ENCODE data around the gene MAP6D1.

MAP6D1 gene

DNA sequence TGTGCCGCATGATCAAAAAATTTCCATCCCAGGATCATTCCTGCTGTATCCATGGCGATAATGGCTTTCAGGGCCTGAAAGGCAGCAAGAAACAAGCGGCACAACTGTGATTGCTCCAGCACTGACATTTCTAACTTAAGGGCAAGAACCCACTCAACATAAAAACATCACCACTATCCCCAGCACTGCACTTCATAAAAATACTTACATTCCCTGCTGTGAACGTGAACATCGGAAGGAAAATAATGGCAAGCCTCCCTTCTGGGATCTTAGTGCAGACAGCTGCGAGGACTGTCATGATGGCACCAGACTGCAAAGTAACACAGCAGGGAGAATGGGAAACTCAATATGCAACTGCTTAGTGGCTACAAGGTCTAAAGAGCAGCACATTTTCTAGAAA, 8.1 kb upstream of the MAP6D1 start:
- TF ChIP-seq, protein P1, sequence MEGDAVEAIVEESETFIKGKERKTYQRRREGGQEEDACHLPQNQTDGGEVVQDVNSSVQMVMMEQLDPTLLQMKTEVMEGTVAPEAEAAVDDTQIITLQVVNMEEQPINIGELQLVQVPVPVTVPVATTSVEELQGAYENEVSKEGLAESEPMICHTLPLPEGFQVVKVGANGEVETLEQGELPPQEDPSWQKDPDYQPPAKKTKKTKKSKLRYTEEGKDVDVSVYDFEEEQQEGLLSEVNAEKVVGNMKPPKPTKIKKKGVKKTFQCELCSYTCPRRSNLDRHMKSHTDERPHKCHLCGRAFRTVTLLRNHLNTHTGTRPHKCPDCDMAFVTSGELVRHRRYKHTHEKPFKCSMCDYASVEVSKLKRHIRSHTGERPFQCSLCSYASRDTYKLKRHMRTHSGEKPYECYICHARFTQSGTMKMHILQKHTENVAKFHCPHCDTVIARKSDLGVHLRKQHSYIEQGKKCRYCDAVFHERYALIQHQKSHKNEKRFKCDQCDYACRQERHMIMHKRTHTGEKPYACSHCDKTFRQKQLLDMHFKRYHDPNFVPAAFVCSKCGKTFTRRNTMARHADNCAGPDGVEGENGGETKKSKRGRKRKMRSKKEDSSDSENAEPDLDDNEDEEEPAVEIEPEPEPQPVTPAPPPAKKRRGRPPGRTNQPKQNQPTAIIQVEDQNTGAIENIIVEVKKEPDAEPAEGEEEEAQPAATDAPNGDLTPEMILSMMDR (conservative IDR thresholded peaks at IDR 0.05; ENCODE audit: low read depth, low read length) = no peak
- no peak for DNase-seq (ENCODE audit: low read depth)
- H3K4me3 ChIP-seq (ENCODE audit: low read depth, low read length) = no peak overlapping the region

DNA sequence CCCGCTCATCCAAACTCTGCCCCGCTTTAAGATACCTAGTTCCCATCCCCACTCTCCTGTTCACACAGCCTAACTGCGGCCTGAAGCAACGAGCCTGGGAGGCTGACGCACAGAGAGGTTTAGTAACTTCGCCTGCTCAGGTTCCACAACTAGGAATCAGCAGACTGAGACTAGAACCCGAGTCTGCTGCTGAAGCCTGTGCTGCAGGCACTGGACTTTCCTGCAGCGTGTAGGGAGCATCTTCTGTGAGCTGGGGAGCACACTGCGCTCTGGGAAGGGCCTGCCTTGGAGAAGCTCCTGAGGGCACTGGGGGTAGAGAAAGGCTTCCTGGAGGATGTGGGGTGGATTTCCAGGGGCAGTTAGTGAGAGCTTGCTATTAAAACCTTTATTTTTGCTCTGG, 4.8 kb upstream of the MAP6D1 start:
- DNase-seq (ENCODE audit: low read depth) = no peak
- H3K4me3 ChIP-seq (ENCODE audit: low read depth, low read length) = no peak overlapping the region
- TF ChIP-seq, protein P1 (conservative IDR thresholded peaks at IDR 0.05; ENCODE audit: low read depth, low read length) = no peak

DNA sequence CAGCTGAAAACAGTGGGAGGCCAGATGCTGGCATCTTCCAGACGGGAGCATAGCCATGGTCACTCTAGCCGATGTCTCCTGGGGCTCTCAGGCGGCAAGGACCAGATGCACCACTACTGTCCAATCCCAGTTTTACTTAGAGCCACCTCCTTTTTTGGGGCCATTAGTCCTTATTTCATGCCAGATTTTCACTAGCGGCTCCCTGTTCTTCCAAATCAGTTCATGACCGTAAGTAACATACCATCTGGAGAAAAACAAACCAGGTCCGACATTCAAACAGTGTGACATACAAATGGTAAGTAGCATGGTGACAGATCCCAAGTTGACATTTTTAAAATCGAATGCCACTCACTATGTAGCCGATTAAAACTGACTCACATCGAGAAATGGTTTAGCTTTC, 4.1 kb upstream of the MAP6D1 start:
- H3K4me3 ChIP-seq (ENCODE audit: low read depth, low read length) = no peak overlapping the region
- no peak for DNase-seq (ENCODE audit: low read depth)
- TF ChIP-seq, protein P1 (conservative IDR thresholded peaks at IDR 0.05; ENCODE audit: low read depth, low read length) = no peak

DNA sequence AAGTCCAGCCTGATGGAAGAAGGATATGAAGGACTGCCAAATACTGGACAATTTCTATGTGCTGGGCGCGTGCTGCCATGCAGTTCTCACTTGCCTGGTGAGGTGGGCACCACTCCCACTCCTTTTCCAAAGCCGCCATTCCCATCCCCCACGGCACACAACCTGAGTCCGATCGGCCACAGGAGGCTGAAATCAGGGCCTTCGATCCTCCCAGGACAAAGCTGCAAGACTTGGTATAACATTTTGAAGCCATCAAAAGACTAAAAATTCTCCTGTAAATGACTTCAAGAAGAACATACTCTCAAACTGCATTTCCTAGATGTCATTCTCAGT, 3.1 kb upstream of the MAP6D1 start:
- no peak overlapping the region for H3K4me3 ChIP-seq (ENCODE audit: low read depth, low read length)
- no peak for DNase-seq (ENCODE audit: low read depth)
- TF ChIP-seq, protein P1 (conservative IDR thresholded peaks at IDR 0.05; ENCODE audit: low read depth, low read length) = no peak

DNA sequence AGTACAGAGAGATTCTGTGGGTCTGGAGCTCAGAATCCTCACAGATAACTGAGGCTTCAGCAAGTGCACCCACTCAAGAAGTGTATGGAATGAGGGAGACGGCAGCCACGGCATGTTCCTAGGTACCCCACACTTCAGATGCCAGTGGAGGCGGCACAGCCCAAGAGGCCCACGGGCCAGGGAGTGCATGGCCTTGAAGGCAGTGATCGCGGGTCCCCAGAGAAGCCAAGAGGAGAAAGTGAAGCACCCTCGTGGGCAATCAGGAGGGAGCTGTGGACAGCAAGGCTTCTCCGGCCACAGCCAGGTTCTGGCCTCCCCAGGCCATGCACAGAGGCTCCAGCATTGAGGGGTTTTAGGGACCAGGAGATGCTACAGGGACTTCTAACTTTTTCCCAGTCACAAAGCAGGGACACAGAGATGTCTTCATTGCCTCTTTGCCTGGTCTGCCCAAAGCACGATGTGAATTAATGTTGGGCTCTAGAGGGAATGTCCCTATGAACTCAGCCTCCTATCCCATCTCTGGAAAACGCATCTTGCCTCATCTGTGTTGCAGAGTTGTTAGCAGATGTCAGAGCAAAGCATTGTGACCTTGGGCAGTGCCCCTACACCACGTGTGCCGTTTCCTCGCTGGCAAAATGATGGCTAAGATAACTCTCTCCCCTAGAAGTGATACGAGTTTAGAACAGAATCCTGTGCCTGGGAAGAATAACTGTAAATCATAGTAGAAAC, 2.6 kb upstream of the MAP6D1 start:
- DNase-seq (ENCODE audit: low read depth) = no peak
- TF ChIP-seq, protein P1 (conservative IDR thresholded peaks at IDR 0.05; ENCODE audit: low read depth, low read length) = no peak
- no peak overlapping the region for H3K4me3 ChIP-seq (ENCODE audit: low read depth, low read length)

DNA sequence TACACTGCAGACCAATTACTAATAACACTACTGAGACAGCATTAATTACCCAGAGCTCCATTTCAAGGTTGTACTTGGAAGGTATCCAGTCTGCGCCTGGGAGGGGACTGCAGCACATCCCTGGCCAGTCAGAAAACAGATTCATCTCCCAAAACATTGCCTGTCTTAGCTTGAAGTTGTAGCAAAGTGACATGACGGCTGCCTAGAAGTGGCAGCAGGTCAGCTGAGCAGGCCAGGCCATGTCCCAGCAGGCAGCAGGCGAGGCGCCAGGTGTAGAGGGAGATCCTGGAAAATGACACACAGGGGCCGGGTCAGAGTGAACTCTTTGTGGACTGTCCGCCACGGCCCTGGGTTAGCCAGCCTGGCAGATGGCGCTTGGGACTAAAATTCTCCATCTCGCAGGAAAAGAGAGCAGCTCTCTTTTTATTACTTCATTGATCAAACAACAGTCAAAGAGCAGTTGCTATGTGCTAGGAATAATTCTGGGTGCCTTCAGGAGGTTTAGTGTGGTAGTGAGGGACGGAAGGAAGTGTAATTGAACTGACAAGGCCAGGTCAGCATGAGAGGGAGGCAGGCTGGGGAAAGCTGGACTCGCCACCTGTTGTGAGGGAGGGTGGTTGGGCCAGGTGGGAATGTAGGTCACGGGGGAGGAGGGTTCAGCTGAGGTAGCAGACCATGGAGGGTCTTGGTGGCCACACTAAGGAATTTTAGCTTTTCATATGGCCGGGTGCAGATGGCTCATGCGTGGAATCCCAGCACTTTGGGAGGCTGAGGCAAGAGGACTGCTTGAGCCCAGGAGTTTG, 1.3 kb upstream of the MAP6D1 start:
- no peak for DNase-seq (ENCODE audit: low read depth)
- TF ChIP-seq, protein P1 (conservative IDR thresholded peaks at IDR 0.05; ENCODE audit: low read depth, low read length) = no peak
- no peak overlapping the region for H3K4me3 ChIP-seq (ENCODE audit: low read depth, low read length)

Measured in choroid plexus epithelial cell (primary cell).